ENCODE measurements around the gene SYT1.

- TF ChIP-seq EZH2 (IDR thresholded peaks at IDR 0.05) = no peak
- no peak for TF ChIP-seq POLR2AphosphoS5 (IDR thresholded peaks at IDR 0.05; ENCODE audit: borderline replicate concordance, low read depth, low read length)
Measured at GRCh38 chr12:78952552-78952929, 88.0 kb downstream of the SYT1 start.
